Right atrium auricular region (tissue), 2 donors: ENCODE measurements around the gene NAT9. TPM values are rescaled to one million over a fixed set of nuclear protein-coding genes. Genes with fewer than 3 reads are reported as not detected.

Source experiments
- DNase-seq: peaks from one replicate; pipeline ENCODE4 v3.0.0-alpha.2; 2019; ENCODE audit warnings: low spot score
- H3K27ac ChIP-seq, 2 donors: fragments of 200-600 bp; sonication (generic); 1 replicate in 1 of 2; 2 replicates in 1 of 2; pipeline ENCODE4 v1.5.1; 2016 to 2019
- H3K27me3 ChIP-seq, 2 donors: fragments of 200-600 bp; sonication (generic); one replicate each; pipeline versions ENCODE4 v1.5.1 to v1.6.0; 2017 to 2019
- H3K36me3 ChIP-seq: fragments of 200-600 bp; sonication (generic); one replicate; pipeline ENCODE4 v1.5.1; 2016
- H3K4me1 ChIP-seq, 2 donors: fragments of 200-600 bp; sonication (generic); one replicate each; pipeline versions ENCODE4 v1.5.1 to v1.6.0; 2017 to 2019
- H3K4me3 ChIP-seq, 2 donors: fragments of 200-600 bp; sonication (generic); 1 replicate in 1 of 2; 2 replicates in 1 of 2; pipeline ENCODE4 v1.5.1; 2017 to 2019; ENCODE audit warnings: mild to moderate bottlenecking in 1 of 2, moderate library complexity in 1 of 2
- H3K9me3 ChIP-seq, 2 donors: fragments of 200-600 bp; sonication (generic); one replicate each; pipeline ENCODE4 v1.5.1; 2019
- total RNA-seq, 2 donors: library from RNA; depleted of rRNA; stranded (reverse); fragments of >200 nt; gene quantifications; one replicate each; pipeline ENCODE4 v1.1.0, GENCODE V29; 2016
- TF ChIP-seq, protein P1 (sequence below), 2 donors: fragments of 200-600 bp; sonication (generic); IDR thresholded peaks; one replicate each; pipeline ENCODE4 v1.5.1; 2019; ENCODE audit warnings: antibody characterized with exemption in 2 of 2

NAT9 gene
- total RNA-seq, 2 donors from 2014 or later: 16.2 to 18.7 TPM

DNA sequence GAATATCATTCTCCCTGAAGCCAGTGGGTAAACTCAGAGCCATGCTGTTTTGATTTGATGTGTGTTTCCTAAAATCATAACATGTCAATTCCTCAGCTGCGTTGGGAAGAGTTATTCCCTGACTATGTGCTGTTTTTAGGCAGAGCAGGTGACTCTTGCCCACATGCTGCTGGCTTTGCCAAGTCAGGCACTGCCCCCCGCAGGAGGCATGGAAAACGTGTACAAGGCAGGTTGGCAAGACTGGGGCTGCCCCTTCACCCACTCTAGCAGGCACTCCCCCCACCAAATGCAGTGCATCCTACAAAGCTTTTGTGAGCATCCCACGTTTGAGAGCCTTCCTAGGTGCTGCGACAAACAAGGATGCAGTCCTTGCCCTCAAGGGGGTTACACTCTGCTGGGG is 38.3 kb upstream of the NAT9 start:
- H3K4me3 ChIP-seq: no peak overlapping the region
- TF ChIP-seq, protein P1, sequence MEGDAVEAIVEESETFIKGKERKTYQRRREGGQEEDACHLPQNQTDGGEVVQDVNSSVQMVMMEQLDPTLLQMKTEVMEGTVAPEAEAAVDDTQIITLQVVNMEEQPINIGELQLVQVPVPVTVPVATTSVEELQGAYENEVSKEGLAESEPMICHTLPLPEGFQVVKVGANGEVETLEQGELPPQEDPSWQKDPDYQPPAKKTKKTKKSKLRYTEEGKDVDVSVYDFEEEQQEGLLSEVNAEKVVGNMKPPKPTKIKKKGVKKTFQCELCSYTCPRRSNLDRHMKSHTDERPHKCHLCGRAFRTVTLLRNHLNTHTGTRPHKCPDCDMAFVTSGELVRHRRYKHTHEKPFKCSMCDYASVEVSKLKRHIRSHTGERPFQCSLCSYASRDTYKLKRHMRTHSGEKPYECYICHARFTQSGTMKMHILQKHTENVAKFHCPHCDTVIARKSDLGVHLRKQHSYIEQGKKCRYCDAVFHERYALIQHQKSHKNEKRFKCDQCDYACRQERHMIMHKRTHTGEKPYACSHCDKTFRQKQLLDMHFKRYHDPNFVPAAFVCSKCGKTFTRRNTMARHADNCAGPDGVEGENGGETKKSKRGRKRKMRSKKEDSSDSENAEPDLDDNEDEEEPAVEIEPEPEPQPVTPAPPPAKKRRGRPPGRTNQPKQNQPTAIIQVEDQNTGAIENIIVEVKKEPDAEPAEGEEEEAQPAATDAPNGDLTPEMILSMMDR (IDR thresholded peaks at IDR 0.05): peak in 1 of 2 donors; percentile 20
- H3K4me1 ChIP-seq: peaks cover 0 to 46% of the 10 kb centered on the region in 2 donors
- no peaks in the 10 kb centered on the region for H3K27me3 ChIP-seq
- H3K9me3 ChIP-seq: no peaks in the 10 kb centered on the region
- no peak overlapping the region for H3K27ac ChIP-seq
- H3K36me3 ChIP-seq: no peaks in the 10 kb centered on the region
- no peak for DNase-seq

GRCh38 chr17:74812109-74813009 is 36.2 kb upstream of the NAT9 start:
- Histone ChIP-seq H3K27me3 (no peaks in the 10 kb centered on the region), H3K4me3 (peak overlapping the region; percentile 20 to 34), H3K4me1 (peaks cover 0 to 46% of the 10 kb centered on the region in 2 donors), H3K27ac (peak overlapping the region; percentile 70 to 77), H3K36me3 (no peaks in the 10 kb centered on the region), H3K9me3 (no peaks in the 10 kb centered on the region)
- TF ChIP-seq, protein P1 (IDR thresholded peaks at IDR 0.05): no peak
- no peak for DNase-seq

DNA sequence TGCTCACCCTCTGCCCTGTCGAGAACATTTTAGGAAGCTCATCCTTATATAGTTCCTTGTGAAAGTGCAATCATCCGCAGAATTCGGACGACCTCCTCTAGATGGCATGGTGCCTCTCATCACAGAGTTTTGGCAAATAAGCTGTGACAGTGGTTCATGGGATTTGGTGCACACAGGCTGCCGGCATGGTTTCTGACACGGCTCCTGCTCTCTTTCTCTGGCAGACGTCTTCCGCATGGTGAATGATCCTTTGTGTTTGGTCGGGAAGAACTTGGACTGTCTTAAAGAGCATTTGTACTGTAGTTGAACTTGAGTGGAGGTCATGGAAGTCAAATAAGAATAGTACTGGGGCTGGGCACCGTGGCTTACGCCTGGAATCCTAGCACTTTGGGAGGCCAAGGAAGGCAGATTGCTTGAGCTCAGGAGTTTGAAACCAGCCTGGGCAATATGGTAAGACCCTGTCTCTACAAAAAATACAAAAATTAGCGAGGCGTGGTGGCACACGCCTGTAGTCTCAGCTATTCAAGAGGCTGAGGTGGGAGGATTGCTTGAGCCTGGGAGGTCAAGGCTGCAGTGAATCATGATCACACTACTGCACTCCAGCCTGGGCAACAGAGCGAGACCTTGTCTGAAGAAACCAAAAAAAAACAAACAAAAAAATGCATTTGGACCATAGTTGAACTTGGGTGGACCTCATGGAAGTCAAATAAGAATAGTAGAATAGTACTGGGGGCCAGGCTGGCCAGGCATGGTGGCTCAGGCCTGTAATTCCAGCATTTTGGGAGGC is 34.7 kb upstream of the NAT9 start:
- Histone ChIP-seq H3K4me1 (peaks cover 0 to 46% of the 10 kb centered on the region in 2 donors), H3K9me3 (no peaks in the 10 kb centered on the region), H3K27ac (peak overlapping the region in 1 of 2 donors; percentile 17), H3K27me3 (no peaks in the 10 kb centered on the region), H3K36me3 (no peaks in the 10 kb centered on the region), H3K4me3 (no peak overlapping the region)
- no peak for DNase-seq
- TF ChIP-seq, protein P1 (IDR thresholded peaks at IDR 0.05): no peak

- H3K27me3 ChIP-seq: no peaks in the 10 kb centered on the region
- peaks cover 0 to 38% of the 10 kb centered on the region in 2 donors for H3K4me1 ChIP-seq
- DNase-seq: no peak
- no peaks in the 10 kb centered on the region for H3K9me3 ChIP-seq
- H3K36me3 ChIP-seq: peaks cover 4% of the 10 kb centered on the region
- no peak overlapping the region for H3K4me3 ChIP-seq
- no peak overlapping the region for H3K27ac ChIP-seq
- TF ChIP-seq, protein P1 (IDR thresholded peaks at IDR 0.05): no peak
Observed at GRCh38 chr17:74808714-74809430, 32.7 kb upstream of the NAT9 start.

DNA sequence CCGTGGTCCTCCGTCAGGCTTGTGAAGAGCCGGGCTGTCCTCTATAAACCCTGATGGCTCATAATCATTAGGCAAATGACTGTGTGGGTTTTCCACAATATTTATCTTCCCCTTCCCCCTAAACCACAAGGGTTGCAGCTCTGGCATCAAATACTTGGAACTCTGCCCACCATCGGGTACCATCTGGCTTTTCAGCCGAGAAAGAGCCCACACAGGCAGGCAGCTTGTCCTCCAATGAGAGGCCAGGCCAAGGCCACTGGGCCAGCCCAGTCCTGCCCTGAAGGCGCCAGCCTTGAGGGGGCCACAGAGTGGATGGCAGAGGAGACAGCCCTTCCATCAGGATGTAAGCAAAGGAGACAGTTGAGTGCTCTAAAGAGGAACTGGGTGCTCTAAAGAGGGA is 31.8 kb upstream of the NAT9 start:
- peaks cover 0 to 29% of the 10 kb centered on the region in 2 donors for H3K4me1 ChIP-seq
- H3K36me3 ChIP-seq: peaks cover 4% of the 10 kb centered on the region
- no peak for DNase-seq
- TF ChIP-seq, protein P1 (IDR thresholded peaks at IDR 0.05): no peak
- no peaks in the 10 kb centered on the region for H3K27me3 ChIP-seq
- H3K4me3 ChIP-seq: no peak overlapping the region
- H3K27ac ChIP-seq: no peak overlapping the region
- H3K9me3 ChIP-seq: no peaks in the 10 kb centered on the region
